GM19397 (cell line): ENCODE data around the gene ING5.
"Not testable (repeated sequence)": the region's sequence is repeated elsewhere in the genome, so short reads cannot be mapped to it uniquely, and the experiment has no call there.

Experiments used
- ATAC-seq: cut with Tn5 transposase; IDR thresholded peaks from one replicate; pipeline ENCODE4 v1.9.1; 2021; ENCODE audit warnings: mild to moderate bottlenecking, moderate library complexity; ENCODE audit not compliant: unreplicated experiment

Gene ING5

GRCh38 chr2:241701399-241702154, at the start of gene ING5:
ING5 (plus strand) TSS chr2:241702039; CDS start chr2:241702066, 27 bp downstream.
- ATAC-seq, result peak; percentile 58

GRCh38 chr2:241652142-241652541, 49.7 kb upstream of the ING5 start:
- no peak for ATAC-seq

GRCh38 chr2:241652722-241653121, 49.1 kb upstream of the ING5 start:
- no peak for ATAC-seq

GRCh38 chr2:241653210-241653750, 48.6 kb upstream of the ING5 start:
- no peak for ATAC-seq

GRCh38 chr2:241654551-241654950, 47.3 kb upstream of the ING5 start:
- ATAC-seq, result no peak

- no peak for ATAC-seq
These were observed 46.2 kb upstream of the ING5 start for GRCh38 chr2:241655516-241656189.

- ATAC-seq, result no peak
These were observed 45.6 kb upstream of the ING5 start for GRCh38 chr2:241656190-241656741.

GRCh38 chr2:241657786-241658254, 44.0 kb upstream of the ING5 start:
- ATAC-seq, result no peak

GRCh38 chr2:241658296-241658695, 43.5 kb upstream of the ING5 start:
- ATAC-seq, result no peak

GRCh38 chr2:241659150-241659739, 42.6 kb upstream of the ING5 start:
- ATAC-seq, result no peak

- ATAC-seq, result no peak
These were observed 41.1 kb upstream of the ING5 start for GRCh38 chr2:241660593-241661213.

GRCh38 chr2:241662731-241663130, 39.1 kb upstream of the ING5 start:
- ATAC-seq, result not testable (repeated sequence)

- ATAC-seq, result no peak
These were observed 36.0 kb upstream of the ING5 start for GRCh38 chr2:241665731-241666440.

GRCh38 chr2:241666627-241667400, 35.0 kb upstream of the ING5 start:
- no peak for ATAC-seq

- ATAC-seq, result no peak
These were observed 33.5 kb upstream of the ING5 start for GRCh38 chr2:241668354-241668753.

GRCh38 chr2:241668839-241669238, 33.0 kb upstream of the ING5 start:
- no peak for ATAC-seq

GRCh38 chr2:241670333-241671110, 31.3 kb upstream of the ING5 start:
- no peak for ATAC-seq

GRCh38 chr2:241671457-241672240, 30.2 kb upstream of the ING5 start:
- ATAC-seq, result no peak
